IPS-18c (cell line): Measurements from ENCODE around the gene PPFIA1.
"Not testable (repeated sequence)": the region's sequence is repeated elsewhere in the genome, so short reads cannot be mapped to it uniquely, and the experiment has no call there.

Source experiments
- H3K4me3 ChIP-seq: 2 replicates; pipeline ENCODE4 v1.7.0; 2013; ENCODE audit warnings: low read depth, mild to moderate bottlenecking, low read length, moderate library complexity; ENCODE audit not compliant: insufficient read depth
- H3K9me3 ChIP-seq: one replicate; pipeline ENCODE4 v1.6.1; 2013; ENCODE audit warnings: mild to moderate bottlenecking, low read length, moderate library complexity; ENCODE audit not compliant: control insufficient read depth, insufficient read depth

PPFIA1 gene

DNA sequence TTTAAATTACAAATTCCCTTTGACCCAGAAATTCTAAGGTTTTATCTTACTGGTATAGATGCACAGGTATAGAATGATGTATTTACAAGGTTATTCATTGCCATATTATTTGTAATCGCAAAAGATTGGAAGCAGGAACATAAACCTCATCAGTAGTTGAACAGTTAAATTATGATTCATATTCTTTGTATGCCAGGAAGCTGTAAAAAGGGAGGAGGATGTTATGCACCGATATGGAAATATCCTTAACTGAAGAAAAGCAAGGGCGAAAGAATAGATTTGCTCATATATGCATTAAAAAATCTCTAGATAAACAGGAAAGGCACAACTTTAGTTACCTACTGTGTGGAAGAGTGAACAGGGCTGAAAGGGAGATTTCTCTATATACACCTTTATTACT, 36.7 kb downstream of the PPFIA1 start:
- H3K4me3 ChIP-seq = no peak overlapping the region

DNA sequence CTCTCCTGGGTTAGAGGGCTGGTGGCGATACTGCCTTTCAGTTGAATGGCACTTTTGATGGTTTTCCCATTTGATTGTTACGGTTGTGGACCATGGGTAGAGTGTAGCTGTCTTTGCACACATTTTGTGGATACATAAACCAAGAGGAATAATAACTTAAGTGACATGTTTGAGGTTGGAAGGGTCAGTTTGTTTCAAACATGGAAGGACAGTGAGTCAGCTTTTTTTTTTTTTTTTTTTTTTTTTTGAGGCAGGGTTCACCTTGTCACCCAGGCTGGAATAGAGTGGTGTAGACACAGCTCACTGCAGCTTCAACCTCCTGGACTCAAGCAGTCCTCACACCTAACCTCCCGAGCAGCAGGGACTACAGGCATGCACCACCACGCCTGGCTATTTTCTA, 41.1 kb downstream of the PPFIA1 start:
- Histone ChIP-seq H3K4me3 (no peak overlapping the region), H3K9me3 (no peaks in the 10 kb centered on the region)

More for the DNA sequence above, 36.7 kb downstream of the PPFIA1 start:
- H3K9me3 ChIP-seq = no peaks in the 10 kb centered on the region

- no peak overlapping the region for H3K4me3 ChIP-seq
- no peaks in the 10 kb centered on the region for H3K9me3 ChIP-seq
Measured at GRCh38 chr11:70312401-70313357, 42.2 kb downstream of the PPFIA1 start.

GRCh38 chr11:70313945-70314344, 43.5 kb downstream of the PPFIA1 start:
- Histone ChIP-seq H3K9me3 (no peaks in the 10 kb centered on the region), H3K4me3 (no peak overlapping the region)

DNA sequence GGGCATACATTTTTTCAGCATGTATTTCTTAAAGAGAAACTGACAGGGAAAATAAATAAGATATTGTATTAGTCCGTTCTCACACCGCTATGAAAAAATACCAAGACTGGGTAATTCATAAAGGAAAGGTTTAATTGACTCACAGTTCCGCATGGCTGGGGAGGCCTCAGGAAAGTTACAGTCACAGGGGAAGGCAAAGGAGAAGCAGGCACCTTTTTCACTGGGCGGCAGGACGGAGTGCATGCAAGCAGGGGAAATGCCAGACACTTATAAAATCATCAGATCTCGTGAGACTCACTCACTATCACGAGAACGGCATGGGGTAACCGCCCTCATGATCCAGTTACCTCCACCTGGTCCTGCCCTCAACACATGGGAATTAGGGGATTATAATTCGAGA, 44.2 kb downstream of the PPFIA1 start:
- H3K9me3 ChIP-seq = no peaks in the 10 kb centered on the region
- H3K4me3 ChIP-seq = no peak overlapping the region

DNA sequence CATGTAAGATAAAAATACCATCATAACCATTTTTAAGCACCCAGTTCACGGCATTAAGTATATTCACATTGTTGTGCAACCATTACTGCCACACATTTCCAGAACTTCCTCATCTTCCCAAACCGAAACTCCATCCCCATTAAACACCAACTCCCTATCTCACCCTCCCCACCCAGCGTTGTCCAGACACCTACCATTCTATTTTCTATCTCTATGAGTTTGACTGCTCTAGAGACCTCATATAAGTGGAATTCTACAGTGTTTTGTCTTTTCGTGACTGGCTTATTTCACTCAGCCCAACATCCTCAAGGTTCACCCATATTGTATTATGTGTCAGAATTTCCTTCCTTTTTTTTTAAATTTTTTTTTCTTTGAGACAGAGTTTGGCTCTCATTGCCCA, 45.2 kb downstream of the PPFIA1 start:
- H3K4me3 ChIP-seq = no peak overlapping the region

GRCh38 chr11:70317581-70318305, 47.3 kb downstream of the PPFIA1 start:
- Histone ChIP-seq H3K9me3 (no peaks in the 10 kb centered on the region), H3K4me3 (no peak overlapping the region)

More for the DNA sequence above, 45.2 kb downstream of the PPFIA1 start:
- H3K9me3 ChIP-seq = no peaks in the 10 kb centered on the region

DNA sequence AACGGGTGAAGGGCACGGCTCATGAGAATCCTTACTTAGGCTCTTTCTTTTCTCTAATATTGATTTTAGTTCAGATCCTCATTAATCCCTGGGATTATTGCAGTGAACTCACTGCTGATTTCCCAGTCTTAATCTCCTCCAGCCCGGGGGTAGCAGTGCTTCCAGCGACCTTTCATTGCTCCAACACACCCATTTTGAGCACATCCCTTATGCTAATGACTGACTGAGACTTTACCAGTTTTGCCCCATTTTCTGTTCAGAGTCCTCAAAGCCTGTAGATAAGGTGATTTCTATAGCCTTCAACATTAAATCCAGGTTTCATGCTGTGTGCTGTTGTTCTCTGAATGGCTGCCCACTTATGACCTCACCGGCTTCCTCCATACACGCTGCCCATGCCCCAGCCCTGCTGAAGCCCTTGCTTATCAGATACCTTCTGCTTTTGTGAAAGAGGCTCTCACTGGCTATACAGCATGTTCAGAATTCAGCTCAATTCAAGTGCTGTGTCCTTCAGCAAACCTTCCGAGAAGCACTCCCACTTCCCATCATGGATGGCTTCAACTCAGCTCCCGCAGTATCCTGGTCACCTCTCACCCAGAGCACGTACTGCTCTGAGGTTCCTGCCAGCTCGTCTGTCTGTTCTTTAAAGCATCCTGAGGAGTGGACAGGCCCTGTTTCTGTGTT, 49.0 kb downstream of the PPFIA1 start:
- Histone ChIP-seq H3K4me3 (no peak overlapping the region), H3K9me3 (no peaks in the 10 kb centered on the region)

DNA sequence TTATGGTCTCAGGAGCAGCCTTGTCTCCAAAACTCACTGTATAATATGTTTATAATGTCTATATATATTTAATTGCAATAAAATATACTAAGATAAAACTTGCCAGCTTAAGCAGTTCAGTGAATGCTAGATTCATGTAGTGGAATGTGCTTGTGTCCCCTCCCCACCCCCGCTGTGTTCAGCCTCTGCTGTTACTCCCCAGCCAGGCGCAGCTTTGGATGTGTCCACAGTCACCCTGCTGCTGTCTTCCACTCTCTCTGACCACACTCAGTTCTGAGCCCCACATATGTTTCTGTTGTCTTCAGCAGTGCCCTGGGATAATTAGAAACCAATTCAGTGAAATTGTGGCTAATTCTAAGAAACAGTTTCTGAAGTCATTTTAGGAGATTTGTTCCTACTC, 52.2 kb downstream of the PPFIA1 start:
- H3K4me3 ChIP-seq = no peak overlapping the region

GRCh38 chr11:70323806-70324205, 53.3 kb downstream of the PPFIA1 start:
- no peak overlapping the region for H3K4me3 ChIP-seq

More for the DNA sequence above, 52.2 kb downstream of the PPFIA1 start:
- H3K9me3 ChIP-seq = no peaks in the 10 kb centered on the region

DNA sequence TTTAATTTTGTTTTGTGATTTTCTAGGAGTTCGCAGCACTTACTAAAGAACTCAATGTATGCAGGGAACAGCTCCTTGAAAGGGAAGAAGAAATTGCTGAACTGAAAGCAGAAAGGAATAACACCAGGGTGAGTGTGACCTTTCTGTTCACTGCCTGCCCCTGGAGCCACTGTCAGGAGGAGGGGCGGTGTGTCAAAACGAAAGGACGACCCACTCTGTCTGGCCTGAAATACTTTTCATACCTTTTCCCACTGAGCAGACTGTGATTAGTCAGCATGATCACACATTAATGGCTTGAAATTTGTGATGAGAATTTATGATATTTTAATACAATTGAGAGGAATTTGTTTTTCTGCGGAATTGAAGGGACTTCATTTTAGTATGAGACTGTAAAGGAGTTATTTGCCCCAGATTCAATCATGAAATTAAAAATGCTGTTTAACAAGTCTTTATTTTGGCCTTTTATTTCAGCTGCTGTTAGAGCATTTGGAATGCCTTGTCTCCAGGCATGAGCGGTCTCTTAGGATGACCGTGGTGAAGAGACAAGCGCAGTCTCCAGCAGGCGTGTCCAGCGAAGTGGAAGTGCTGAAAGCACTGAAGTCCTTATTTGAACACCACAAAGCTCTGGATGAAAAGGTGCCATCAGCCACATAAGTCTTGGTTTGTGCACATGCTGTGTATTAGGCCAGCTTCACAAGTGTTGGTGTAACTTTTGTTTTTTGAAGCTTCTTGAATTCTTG, 54.1 kb downstream of the PPFIA1 start:
- Histone ChIP-seq H3K4me3 (no peak overlapping the region), H3K9me3 (no peaks in the 10 kb centered on the region)

More at GRCh38 chr11:70323806-70324205, 53.3 kb downstream of the PPFIA1 start:
- H3K9me3 ChIP-seq = no peaks in the 10 kb centered on the region

DNA sequence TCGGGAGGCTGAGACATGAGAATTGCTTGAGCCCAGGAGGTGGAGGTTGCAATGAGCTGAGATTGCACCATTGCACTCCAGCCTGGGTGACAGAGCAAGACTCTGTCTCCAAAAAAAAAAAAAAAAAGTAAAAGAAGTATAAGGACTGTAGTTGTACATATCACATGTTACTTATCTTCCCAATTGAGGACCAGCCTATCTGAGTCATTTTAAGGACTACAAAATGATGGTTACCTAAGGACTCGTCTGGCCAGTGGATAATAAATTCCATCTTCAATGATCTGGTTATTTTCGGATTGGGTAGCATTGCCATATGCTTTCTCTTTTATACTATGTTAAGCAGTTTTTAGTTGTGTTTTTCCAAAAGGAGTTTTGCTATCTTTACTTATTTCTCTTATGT, 55.3 kb downstream of the PPFIA1 start:
- no peak overlapping the region for H3K4me3 ChIP-seq
- H3K9me3 ChIP-seq = no peaks in the 10 kb centered on the region

DNA sequence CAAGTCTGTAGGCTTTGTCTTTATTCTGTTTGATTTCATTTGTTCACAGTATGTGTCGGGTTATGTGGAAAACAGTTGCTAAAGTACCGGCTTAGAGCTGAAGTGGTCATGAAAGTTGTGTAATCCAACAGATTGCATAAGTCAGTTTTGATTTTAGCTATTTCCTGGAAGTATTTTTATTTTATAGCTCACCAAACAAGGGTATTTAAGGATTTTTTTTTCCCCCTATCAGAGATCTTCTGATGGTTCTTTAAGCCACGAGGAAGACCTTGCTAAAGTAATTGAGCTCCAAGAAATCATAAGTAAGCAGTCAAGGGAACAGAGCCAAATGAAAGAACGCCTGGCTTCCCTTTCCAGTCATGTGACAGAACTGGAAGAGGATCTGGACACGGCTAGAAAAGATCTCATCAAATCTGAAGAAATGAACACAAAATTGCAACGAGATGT, 55.9 kb downstream of the PPFIA1 start:
- no peaks in the 10 kb centered on the region for H3K9me3 ChIP-seq
- H3K4me3 ChIP-seq = no peak overlapping the region

- H3K4me3 ChIP-seq = no peak overlapping the region
- H3K9me3 ChIP-seq = no peaks in the 10 kb centered on the region
Measured at GRCh38 chr11:70326833-70327232, 56.3 kb downstream of the PPFIA1 start.

GRCh38 chr11:70327717-70328116, 57.2 kb downstream of the PPFIA1 start:
- no peaks in the 10 kb centered on the region for H3K9me3 ChIP-seq
- H3K4me3 ChIP-seq = no peak overlapping the region

- H3K9me3 ChIP-seq = no peaks in the 10 kb centered on the region
- H3K4me3 ChIP-seq = no peak overlapping the region
Measured at GRCh38 chr11:70328556-70328955, 58.1 kb downstream of the PPFIA1 start.

- not testable (repeated sequence) for H3K9me3 ChIP-seq
Measured at GRCh38 chr11:70331320-70331843, 60.9 kb downstream of the PPFIA1 start.

More at GRCh38 chr11:70331320-70331843, 60.9 kb downstream of the PPFIA1 start:
- H3K4me3 ChIP-seq = not testable (repeated sequence)
